PC-9 (cell line): ENCODE measurements around the gene ZMAT5. TPM values are rescaled to one million over a fixed set of nuclear protein-coding genes. Genes with fewer than 3 reads are reported as not detected.

Source experiments
- BruUV-seq: library from RNA; stranded (reverse); fragments of 400-500 nt; replicated peaks from 2 replicates; lab custom pipeline; 2021; lab: Mats Ljungman, UMichigan
- CTCF ChIA-PET: fragments of 300-600 bp; sonication (Branson Sonifier 250); formaldehyde crosslinking; loops from one replicate; lab custom pipeline; 2022; ENCODE audit warnings: antibody characterized with exemption; lab: Charles Lee
- POLR2A ChIA-PET: fragments of 300-600 bp; sonication (Branson Sonifier 250); formaldehyde crosslinking; loops from one replicate; lab custom pipeline; 2022; ENCODE audit warnings: antibody characterized with exemption; ENCODE audit not compliant: unreplicated experiment; lab: Charles Lee
- DNase-seq, 2 experiments: peaks; one replicate each; pipeline versions ENCODE4 v3.0.0 to v3.0.0-alpha.2; 2015 to 2022; ENCODE audit warnings: mixed read lengths in 1 of 2
- H2AFZ ChIP-seq: fragments of 200-600 bp; sonication (generic); 2 replicates; pipeline ENCODE4 v1.8.1; 2017; ENCODE audit warnings: antibody characterized with exemption
- H3F3A ChIP-seq: fragments of 200-600 bp; sonication (generic); 2 replicates; pipeline ENCODE4 v1.8.1; 2017; ENCODE audit warnings: antibody characterized with exemption, mild to moderate bottlenecking, low read depth; ENCODE audit not compliant: insufficient read depth
- H3K27ac ChIP-seq: fragments of 200-600 bp; sonication (generic); 2 replicates; pipeline ENCODE4 v1.6.1; 2016; ENCODE audit warnings: mixed run types
- H3K27me3 ChIP-seq: fragments of 200-600 bp; sonication (generic); 2 replicates; pipeline ENCODE4 v1.6.1; 2016; ENCODE audit warnings: low read depth, mixed run types; ENCODE audit not compliant: insufficient read depth
- H3K36me3 ChIP-seq: fragments of 200-600 bp; sonication (generic); 2 replicates; pipeline ENCODE4 v1.6.1; 2016; ENCODE audit warnings: low read depth, mixed run types
- H3K4me1 ChIP-seq: fragments of 200-600 bp; sonication (generic); replicated peaks from 2 replicates; pipeline ENCODE4 v1.6.1; 2016; ENCODE audit warnings: mixed run types; ENCODE audit not compliant: insufficient read depth
- H3K4me2 ChIP-seq: fragments of 200-600 bp; sonication (generic); 2 replicates; pipeline ENCODE4 v1.6.1; 2017; ENCODE audit warnings: mixed run types
- H3K4me3 ChIP-seq: fragments of 200-600 bp; sonication (generic); 2 replicates; pipeline ENCODE4 v1.6.1; 2016; ENCODE audit warnings: mixed run types
- H3K79me2 ChIP-seq: fragments of 200-600 bp; sonication (generic); 2 replicates; pipeline ENCODE4 v1.6.1; 2017; ENCODE audit warnings: low read depth, mixed run types
- H3K9me2 ChIP-seq: fragments of 200-600 bp; sonication (generic); 2 replicates; pipeline ENCODE4 v1.8.1; 2017; ENCODE audit warnings: mild to moderate bottlenecking; ENCODE audit not compliant: insufficient read depth
- H3K9me3 ChIP-seq: fragments of 200-600 bp; sonication (generic); 2 replicates; pipeline ENCODE4 v1.8.1; 2016; ENCODE audit warnings: low read depth; ENCODE audit not compliant: insufficient read depth
- H4K20me1 ChIP-seq: fragments of 200-600 bp; sonication (generic); 2 replicates; pipeline ENCODE4 v1.8.1; 2017; ENCODE audit not compliant: insufficient read depth
- EZH2 ChIP-seq: fragments of 200-600 bp; sonication (generic); IDR thresholded peaks from 2 replicates; pipeline ENCODE4 v1.8.0; 2017; ENCODE audit warnings: antibody characterized with exemption, low read depth
- intact Hi-C: fragments of 100-400 bp; cut with micrococcal nuclease; formaldehyde crosslinking; loops from one replicate; pipeline ENCODE4 v1.10.0; 2022; ENCODE audit not compliant: unreplicated experiment
- total RNA-seq: library from RNA; stranded (reverse); gene quantifications from 2 replicates; pipeline ENCODE4 v1.2.3, GENCODE V29; 2021
- TF ChIP-seq, protein P1 (sequence below): fragments of 200-600 bp; sonication (generic); conservative IDR thresholded peaks from 2 replicates; pipeline ENCODE4 v1.6.1; 2017; ENCODE audit warnings: mixed run types, antibody characterized with exemption, mild to moderate bottlenecking, moderate library complexity

ZMAT5 gene
- total RNA-seq, 1 experiment from 2014 or later: 14.2 TPM

DNA sequence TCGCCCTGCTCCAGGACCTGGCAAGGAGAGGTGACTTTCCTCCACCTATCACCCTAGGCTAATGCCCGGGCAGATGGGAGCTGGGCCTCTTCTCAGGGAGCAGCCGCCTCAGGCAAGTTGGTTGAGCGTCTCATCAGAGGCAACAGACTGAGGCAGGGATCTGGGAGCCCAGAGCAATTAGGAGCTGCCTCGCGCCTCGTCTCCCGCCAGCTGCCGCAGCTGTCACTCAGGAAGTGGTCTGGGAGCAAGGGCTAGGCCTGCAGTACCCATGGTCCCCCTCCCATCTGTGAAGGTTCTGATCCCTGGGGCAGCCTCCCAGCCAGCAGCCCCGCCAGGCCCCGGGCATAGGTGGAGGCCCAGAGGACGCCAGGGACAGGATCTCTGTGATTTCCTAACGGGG is 51.6 kb downstream of the ZMAT5 start:
- BruUV-seq: no TSS peak
- CTCF ChIA-PET: no interaction called here
- no peaks in the 10 kb centered on the region for H3K9me2 ChIP-seq
- H3F3A ChIP-seq: no peaks in the 10 kb centered on the region
- no peak overlapping the region for H2AFZ ChIP-seq
- H3K27ac ChIP-seq: no peak overlapping the region
- 0 out of 2 replicates have a peak, but pooled peaks cover 11% of the 10 kb centered on the region for H3K4me1 ChIP-seq
- no peak overlapping the region for H3K4me2 ChIP-seq
- intact Hi-C loops: no loop called here
- 0 out of 2 replicates have a peak, but pooled peaks cover 4% of the 10 kb centered on the region for H4K20me1 ChIP-seq
- no peak overlapping the region for H3K4me3 ChIP-seq
- DNase-seq: no peak
- peaks cover 15% of the 10 kb centered on the region for H3K27me3 ChIP-seq
- TF ChIP-seq EZH2: no peak
- TF ChIP-seq, protein P1, sequence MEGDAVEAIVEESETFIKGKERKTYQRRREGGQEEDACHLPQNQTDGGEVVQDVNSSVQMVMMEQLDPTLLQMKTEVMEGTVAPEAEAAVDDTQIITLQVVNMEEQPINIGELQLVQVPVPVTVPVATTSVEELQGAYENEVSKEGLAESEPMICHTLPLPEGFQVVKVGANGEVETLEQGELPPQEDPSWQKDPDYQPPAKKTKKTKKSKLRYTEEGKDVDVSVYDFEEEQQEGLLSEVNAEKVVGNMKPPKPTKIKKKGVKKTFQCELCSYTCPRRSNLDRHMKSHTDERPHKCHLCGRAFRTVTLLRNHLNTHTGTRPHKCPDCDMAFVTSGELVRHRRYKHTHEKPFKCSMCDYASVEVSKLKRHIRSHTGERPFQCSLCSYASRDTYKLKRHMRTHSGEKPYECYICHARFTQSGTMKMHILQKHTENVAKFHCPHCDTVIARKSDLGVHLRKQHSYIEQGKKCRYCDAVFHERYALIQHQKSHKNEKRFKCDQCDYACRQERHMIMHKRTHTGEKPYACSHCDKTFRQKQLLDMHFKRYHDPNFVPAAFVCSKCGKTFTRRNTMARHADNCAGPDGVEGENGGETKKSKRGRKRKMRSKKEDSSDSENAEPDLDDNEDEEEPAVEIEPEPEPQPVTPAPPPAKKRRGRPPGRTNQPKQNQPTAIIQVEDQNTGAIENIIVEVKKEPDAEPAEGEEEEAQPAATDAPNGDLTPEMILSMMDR: no peak
- H3K9me3 ChIP-seq: no peaks in the 10 kb centered on the region
- H3K36me3 ChIP-seq: no peaks in the 10 kb centered on the region
- H3K79me2 ChIP-seq: no peaks in the 10 kb centered on the region
- POLR2A ChIA-PET: interaction anchor here (0.6 kb wide), 1 partner anchor 965 kb away, joined by 12 read pairs; no protein-coding TSS in a partner anchor

DNA sequence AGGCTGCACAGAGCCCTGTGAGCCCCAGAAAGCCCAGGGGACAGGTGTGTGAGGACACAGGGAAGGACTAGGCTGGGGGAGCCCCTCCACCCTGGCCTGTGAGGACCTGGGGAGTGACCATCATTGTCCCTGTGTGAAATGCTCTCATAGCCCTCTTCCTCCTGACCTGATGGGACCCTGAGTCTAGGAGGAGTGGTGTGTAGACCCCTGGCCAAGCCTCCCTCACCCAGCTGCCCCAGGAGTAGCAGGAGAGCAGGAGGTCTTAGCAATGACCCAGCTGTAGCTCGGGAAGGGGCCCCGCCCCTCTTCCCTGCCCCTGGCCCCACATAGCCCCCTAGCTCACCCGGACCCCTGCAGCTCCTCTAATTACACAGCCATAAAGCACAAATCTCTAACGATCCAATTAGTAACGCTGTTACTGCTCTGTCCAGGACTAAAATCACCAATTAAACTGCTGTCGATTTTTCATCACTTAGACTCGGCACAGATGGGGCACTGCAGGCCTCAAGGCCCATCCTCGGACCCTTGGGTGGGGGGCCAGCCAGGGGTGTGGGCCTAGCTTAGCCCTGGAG is 53.6 kb downstream of the ZMAT5 start:
- H3K4me3 ChIP-seq: no peak overlapping the region
- H3K9me2 ChIP-seq: no peaks in the 10 kb centered on the region
- H3K27ac ChIP-seq: no peak overlapping the region
- H4K20me1 ChIP-seq: no peaks in the 10 kb centered on the region
- no peaks in the 10 kb centered on the region for H3K79me2 ChIP-seq
- no TSS peak for BruUV-seq
- H2AFZ ChIP-seq: no peak overlapping the region
- H3K27me3 ChIP-seq: peaks cover 1% of the 10 kb centered on the region; the same call in 1 of the 2 replicates
- H3K36me3 ChIP-seq: no peaks in the 10 kb centered on the region
- H3F3A ChIP-seq: no peaks in the 10 kb centered on the region
- no peaks in the 10 kb centered on the region for H3K9me3 ChIP-seq
- no peak for TF ChIP-seq EZH2
- TF ChIP-seq, protein P1: no peak
- no peak overlapping the region for H3K4me2 ChIP-seq
- H3K4me1 ChIP-seq: 0 out of 2 replicates have a peak, but pooled peaks cover 11% of the 10 kb centered on the region
- POLR2A ChIA-PET: no interaction called here
- intact Hi-C loops: no loop called here
- no peak for DNase-seq
- CTCF ChIA-PET: no interaction called here

DNA sequence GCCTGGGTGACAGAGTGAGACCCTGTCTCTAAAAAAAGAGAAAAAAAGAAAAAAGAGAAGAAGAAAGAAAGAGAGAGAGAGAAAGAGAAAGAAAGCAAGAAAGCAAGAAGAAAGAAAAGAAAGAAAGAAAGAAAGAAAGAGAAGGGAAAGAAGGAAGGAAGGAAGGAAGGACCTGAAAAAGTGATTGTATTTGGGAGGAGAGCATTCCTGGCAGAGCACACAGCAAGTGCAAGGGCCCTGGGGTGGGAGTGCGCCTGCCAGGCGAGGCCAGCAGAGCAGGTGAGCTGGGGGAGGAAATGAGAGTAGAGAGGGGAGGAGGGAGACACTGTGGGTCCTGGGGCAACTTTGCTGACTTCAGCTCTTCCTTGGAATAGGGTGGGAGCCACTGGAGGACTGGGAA is 54.7 kb downstream of the ZMAT5 start:
- H3K27ac ChIP-seq: no peak overlapping the region
- no peak for DNase-seq
- no peak overlapping the region for H3K4me2 ChIP-seq
- no peak overlapping the region for H2AFZ ChIP-seq
- no peak overlapping the region for H3K4me3 ChIP-seq
- intact Hi-C loops: no loop called here
- no peaks in the 10 kb centered on the region for H4K20me1 ChIP-seq
- H3K27me3 ChIP-seq: no peaks in the 10 kb centered on the region
- H3K79me2 ChIP-seq: no peaks in the 10 kb centered on the region
- TF ChIP-seq EZH2: no peak
- TF ChIP-seq, protein P1: no peak
- H3K9me3 ChIP-seq: no peaks in the 10 kb centered on the region
- H3F3A ChIP-seq: no peaks in the 10 kb centered on the region
- H3K36me3 ChIP-seq: no peaks in the 10 kb centered on the region
- CTCF ChIA-PET: interaction anchor here (0.7 kb wide), 1 partner anchor 326 kb away, joined by 11 read pairs; no protein-coding TSS in a partner anchor
- H3K9me2 ChIP-seq: no peaks in the 10 kb centered on the region
- POLR2A ChIA-PET: interaction anchor here (0.7 kb wide), 1 partner anchor 308 kb away, joined by 5 read pairs; no protein-coding TSS in a partner anchor
- no TSS peak for BruUV-seq
- H3K4me1 ChIP-seq: 0 out of 2 replicates have a peak, but pooled peaks cover 11% of the 10 kb centered on the region
